HEK293 (cell line): ENCODE measurements around the gene XRCC6.
"Not testable (repeated sequence)": the region's sequence is repeated elsewhere in the genome, so short reads cannot be mapped to it uniquely, and the experiment has no call there.

Experiments
- ATF2 ChIP-seq: fragments of 450-650 bp; formaldehyde crosslinking; IDR thresholded peaks from 2 replicates; pipeline ENCODE4 v1.5.1; 2016; ENCODE audit warnings: missing biosample characterization, missing genetic modification characterization, low read depth
- CTCF ChIP-seq: fragments of 450-650 bp; formaldehyde crosslinking; IDR thresholded peaks from 2 replicates; pipeline ENCODE4 v1.5.1; 2016; ENCODE audit warnings: missing biosample characterization, missing genetic modification characterization
- KLF1 ChIP-seq: fragments of 450-650 bp; formaldehyde crosslinking; IDR thresholded peaks from 2 replicates; pipeline ENCODE4 v1.5.1; 2016; ENCODE audit warnings: missing biosample characterization, missing genetic modification characterization
- ZNF350 ChIP-seq: fragments of 450-650 bp; formaldehyde crosslinking; IDR thresholded peaks from 2 replicates; pipeline ENCODE4 v1.5.0; 2017; ENCODE audit warnings: missing biosample characterization, mild to moderate bottlenecking, missing genetic modification characterization

DNA sequence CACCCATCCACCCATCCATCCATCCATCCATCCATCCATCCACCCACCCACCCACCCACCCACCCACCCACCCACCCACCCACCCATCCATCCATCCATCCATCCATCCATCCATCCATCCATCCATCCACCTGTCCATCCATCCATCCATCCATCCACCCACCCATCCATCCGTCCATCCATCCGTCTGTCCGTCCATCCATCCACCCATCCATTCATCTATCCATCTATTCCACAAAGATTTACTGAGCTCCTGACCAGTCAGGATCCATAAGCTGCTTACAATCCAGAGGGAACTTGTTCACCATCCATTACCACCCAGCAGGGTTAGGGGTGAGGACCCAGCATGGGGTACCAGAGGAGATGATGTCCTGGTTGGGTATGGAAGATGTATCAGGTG is 48.8 kb upstream of the XRCC6 start:
- not testable (repeated sequence) for TF ChIP-seq CTCF (tag by site-specific recombination); KLF1 (tag by site-specific recombination); ZNF350; ATF2 (tag by site-specific recombination)
